Measurements from ENCODE around the gene RUNX2.
A peak's percentile ranks its signal among the peaks of the same experiment; 100 is the strongest.
"Not testable (repeated sequence)": the region's sequence is repeated elsewhere in the genome, so short reads cannot be mapped to it uniquely, and the experiment has no call there.

The RUNX2 gene

GRCh38 chr6:45457141-45457540, 129.0 kb downstream of the RUNX2 start:
- no peak for DNase-seq (ENCODE audit: low read depth, low spot score)

DNA sequence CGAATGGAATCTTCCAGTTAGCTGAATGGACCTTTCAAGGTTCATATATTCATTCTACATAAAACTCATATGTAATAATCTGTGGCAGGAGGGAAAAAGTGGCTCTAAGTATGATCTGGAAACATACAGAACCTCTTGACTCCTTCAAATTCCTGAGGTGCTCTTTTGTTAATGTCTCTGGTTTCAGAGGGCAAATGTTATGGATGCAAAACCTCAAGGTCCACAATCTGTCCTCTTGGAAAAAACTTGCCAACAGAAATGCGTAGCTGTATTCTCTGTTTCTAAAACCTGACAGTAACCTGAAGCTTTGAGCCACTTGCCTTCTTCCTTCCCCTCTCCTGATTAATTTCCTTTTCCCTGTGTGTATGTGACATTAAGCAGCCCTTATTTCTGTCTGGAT, 130.5 kb downstream of the RUNX2 start:
- DNase-seq (ENCODE audit: low read depth, low spot score), result no peak

DNA sequence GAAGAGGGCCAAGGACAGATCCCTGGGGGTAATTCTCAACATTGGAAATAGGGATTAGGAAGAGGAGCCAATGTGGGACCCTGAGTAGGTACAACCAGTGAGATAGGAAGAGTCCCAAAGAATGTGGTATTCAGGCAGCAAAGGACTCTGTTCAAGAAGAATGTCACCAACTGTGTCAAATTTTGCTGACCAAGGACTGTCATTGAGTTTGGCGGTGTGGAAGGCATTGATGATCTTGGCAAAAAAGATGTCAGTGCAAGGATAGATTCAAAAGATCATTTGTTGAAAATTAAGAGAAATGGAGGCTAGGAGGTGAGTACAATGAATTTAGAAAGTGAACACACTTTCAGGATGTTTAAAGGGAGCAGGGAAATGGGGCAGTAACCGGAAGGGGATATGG, 132.0 kb downstream of the RUNX2 start:
- no peak for DNase-seq (ENCODE audit: low read depth, low spot score)

- DNase-seq (ENCODE audit: low read depth, low spot score), result no peak
Measured at GRCh38 chr6:45461486-45461885, 133.4 kb downstream of the RUNX2 start.

GRCh38 chr6:45462190-45463134, 134.3 kb downstream of the RUNX2 start:
- DNase-seq (ENCODE audit: low read depth, low spot score), result no peak

GRCh38 chr6:45464685-45465084, 136.6 kb downstream of the RUNX2 start:
- DNase-seq (ENCODE audit: low read depth, low spot score), result no peak

DNA sequence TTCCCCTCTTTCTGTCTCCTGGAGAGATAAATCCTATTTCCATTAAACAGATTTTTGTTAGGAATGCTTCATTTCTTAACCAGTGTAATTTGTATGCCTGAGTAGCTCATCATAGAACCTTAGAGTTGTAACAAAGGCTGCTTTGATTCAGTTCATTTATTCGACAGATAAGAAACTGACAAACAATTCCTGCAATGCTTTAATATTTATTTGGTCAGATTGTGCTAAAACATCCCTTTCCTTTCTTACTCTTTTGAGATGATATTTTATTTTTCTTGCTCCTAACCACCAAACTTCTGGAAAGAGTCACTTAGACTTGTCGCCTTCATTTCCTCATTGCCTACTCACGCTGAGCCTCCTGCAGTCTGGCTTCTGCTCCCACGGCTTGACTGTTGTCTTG, 138.6 kb downstream of the RUNX2 start:
- DNase-seq (ENCODE audit: low read depth, low spot score), result no peak

DNA sequence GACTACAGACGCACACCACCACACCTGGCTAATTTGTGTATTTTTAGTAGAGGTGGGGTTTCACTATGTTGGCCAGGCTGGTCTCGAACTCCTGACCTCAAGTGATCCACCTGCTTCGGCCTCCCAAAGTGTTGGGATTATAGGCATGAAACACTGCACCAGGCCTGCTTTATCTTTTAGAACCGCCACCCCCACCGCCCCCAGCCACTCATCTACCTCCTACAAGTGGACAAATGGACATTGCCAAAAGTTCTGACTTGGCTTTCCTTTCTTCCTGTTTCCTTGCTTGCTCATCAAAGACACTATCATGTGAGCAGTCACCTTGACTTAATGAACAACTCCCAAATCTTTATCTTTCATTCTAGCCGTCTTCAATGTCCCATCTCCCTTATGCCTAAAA, 139.3 kb downstream of the RUNX2 start:
- not testable (repeated sequence) for DNase-seq (ENCODE audit: low read depth, low spot score)

GRCh38 chr6:45467853-45468252, 139.7 kb downstream of the RUNX2 start:
- DNase-seq (ENCODE audit: low read depth, low spot score), result no peak

GRCh38 chr6:45469663-45470062, 141.5 kb downstream of the RUNX2 start:
- DNase-seq (ENCODE audit: low read depth, low spot score), result no peak

DNA sequence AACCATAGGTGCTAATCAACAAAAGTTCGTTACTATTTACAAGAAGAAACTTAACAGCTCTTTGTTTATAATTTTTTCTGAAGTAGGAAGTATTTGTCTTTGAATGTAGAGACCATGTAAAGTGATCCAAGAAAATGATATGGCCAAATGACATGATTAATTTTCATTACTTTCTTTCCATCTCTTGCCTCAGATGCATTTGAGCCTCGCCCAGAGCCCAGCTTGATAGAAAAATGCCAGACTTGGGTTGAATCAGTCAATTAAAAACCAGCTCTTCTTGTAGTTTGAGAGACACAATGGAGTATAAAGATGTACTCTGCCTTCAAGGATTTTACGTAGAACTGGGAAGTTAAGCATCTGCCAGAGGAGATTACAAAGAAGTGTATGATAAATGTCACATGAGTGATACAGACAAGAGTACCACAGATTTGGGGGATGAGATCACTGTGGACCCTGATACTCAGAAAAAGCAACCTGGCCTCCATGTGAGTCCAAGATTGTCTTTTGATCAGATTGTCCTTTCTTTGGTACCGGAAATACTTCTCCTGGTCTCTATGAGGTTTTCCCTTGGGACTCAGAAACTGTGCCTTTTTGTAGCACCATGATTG, 142.1 kb downstream of the RUNX2 start:
- no peak for DNase-seq (ENCODE audit: low read depth, low spot score)

DNA sequence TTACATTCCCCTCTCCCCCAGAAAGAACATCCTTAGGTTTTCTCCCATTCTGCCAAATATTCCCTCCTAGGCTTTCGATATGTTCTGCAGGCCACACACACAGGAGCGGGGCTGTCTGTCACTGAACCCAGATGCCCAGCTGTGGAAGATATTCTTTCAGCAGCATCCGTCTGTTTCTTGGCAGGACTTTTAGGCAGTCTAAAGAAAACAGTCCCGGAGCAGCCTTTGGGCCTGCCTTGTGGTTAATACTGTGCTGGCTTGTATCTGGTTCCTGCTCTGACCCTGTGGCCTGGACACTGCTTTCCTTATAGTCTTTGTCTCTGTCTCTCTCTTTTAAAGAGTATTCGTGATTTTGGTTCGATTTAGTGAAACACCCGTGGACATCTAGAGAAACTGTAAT, 144.3 kb downstream of the RUNX2 start:
- peak; percentile 56 for DNase-seq (ENCODE audit: low read depth, low spot score)

- DNase-seq (ENCODE audit: low read depth, low spot score), result no peak
Measured at GRCh38 chr6:45473121-45473993, 145.2 kb downstream of the RUNX2 start.

- DNase-seq (ENCODE audit: low read depth, low spot score), result no peak
Measured at GRCh38 chr6:45474376-45474775, 146.2 kb downstream of the RUNX2 start.

- no peak for DNase-seq (ENCODE audit: low read depth, low spot score)
Measured at GRCh38 chr6:45476341-45476740, 148.2 kb downstream of the RUNX2 start.

- DNase-seq (ENCODE audit: low read depth, low spot score), result no peak
Measured at GRCh38 chr6:45477278-45477677, 149.1 kb downstream of the RUNX2 start.

DNA sequence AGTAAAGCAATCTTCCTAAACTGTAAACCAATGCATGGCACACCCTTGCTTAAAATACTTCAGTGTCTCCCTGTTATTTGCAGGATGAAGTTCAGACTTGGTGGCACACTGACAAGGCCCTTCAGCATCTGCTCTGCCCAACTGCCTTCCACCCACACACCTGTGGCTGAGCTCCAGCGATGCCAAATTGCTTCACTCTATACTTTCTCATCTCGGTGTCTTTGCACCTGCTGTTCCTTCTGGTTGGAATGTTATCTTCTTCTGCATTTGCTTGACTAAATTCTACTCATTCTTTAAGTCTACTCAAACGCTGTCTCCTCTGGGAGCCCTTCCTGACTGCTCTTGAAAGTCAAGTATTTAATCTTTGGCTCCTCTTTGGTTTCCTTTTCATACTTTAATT, 149.7 kb downstream of the RUNX2 start:
- DNase-seq (ENCODE audit: low read depth, low spot score), result no peak

DNA sequence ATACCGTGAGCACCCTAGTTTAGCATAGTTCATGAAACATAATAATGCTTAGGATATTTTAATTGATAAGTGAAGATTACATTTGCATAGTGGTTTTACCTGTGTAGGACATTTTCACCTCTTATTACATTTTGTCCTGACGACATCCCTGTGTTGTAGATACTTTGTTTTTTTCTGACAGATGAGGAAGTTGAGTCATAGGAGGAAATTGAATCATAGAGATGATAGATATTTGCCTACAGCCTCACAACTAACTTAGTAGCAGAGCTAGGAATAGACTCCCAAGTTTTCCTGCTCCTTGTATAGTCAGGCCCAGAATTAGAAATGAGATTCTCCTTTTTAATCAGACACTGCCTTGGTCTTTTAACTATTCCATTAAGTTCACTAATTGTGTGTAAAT, 150.1 kb downstream of the RUNX2 start:
- DNase-seq (ENCODE audit: low read depth, low spot score), result no peak

DNA sequence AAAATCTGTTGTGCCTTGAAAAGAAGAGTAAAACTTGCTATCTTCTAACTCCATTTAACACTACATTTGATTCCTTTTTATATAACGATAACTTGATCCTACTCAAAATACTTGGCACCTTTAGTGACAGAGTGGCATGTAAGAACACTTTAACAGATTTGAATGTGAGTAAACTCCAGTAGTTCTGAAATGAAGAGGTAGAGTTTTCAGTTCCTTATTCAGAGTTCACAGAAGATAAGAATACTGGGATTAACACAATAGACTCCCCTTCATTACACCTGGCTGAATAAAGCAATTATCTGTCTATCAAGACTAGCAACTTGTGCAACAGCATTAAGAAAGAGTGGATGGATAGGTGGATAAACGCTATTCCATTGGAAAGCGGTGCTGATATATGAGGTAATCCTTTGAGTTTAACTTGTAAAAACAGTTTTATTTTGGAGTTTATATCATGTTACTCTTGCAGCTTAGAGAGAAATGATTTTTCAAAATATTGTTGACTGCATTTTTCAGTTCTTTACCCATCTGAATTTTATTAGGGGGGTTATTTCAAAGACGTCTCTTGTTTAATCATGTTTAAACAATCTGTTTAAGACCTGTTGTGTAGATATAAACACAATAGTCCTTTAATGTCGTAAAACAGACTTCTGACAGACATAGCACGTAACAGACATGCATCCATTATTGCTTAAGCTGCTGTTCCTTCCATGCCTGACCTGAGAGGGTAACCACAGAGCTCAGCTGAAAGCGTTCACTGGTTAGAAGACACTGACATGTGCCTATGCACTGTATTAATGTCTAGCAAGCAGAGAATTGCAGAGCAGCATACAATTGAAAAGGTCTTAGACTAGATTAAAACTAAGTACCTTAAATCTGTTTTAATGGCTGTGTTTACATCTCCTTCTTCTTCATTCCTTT, 152.0 kb downstream of the RUNX2 start:
- peak; percentile 57 for DNase-seq (ENCODE audit: low read depth, low spot score)

DNA sequence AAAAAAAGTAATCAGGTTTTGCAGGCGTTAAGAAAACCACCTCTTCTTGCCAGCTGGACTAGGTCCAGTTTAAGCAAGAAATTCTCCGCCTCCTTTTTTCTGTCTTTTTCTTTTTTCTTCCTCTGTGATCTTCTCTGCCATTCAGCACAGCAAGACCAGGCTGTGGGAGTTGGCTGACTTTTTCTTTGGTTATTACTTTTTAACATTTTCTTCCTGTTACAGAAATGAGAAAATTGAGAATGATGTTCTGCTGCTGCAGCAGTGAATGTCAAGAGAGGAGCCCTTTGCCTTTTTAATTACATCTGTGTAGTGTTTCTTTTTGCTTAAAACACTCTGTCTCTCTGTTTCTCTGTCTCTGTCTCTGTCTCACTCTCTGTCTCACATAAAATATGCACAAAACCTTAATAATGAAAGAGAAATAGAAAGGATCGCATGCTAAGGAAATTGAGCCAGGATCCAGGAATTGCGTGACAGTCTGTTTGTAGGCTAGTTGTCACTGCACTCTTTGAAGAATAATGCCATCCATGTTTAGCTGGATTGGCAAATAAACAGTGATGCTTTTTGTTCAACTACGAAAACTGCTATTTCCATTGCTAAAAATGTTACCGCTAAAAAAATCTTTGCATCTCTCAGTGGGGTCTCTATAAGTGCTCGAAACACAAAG, 152.8 kb downstream of the RUNX2 start:
- DNase-seq (ENCODE audit: low read depth, low spot score), result no peak

- DNase-seq (ENCODE audit: low read depth, low spot score), result peak; percentile 70
Measured at GRCh38 chr6:45483021-45483420, 154.9 kb downstream of the RUNX2 start.
